Gastroesophageal sphincter (tissue), 4 donors: Measurements from ENCODE around the gene OR10Z1. TPM values are rescaled to one million over a fixed set of nuclear protein-coding genes. Genes with fewer than 3 reads are reported as not detected.

Experiments used
- ATAC-seq: fragments of 150-250 bp; one replicate; pipeline ENCODE4 v1.9.1; 2016; ENCODE audit warnings: mild to moderate bottlenecking, moderate library complexity
- H3K27ac ChIP-seq, 4 donors: fragments of 200-600 bp; sonication (generic) in 3 of 4; 1 replicate in 3 of 4; 2 replicates in 1 of 4; pipeline ENCODE4 v1.5.1; 2016 to 2019
- H3K27me3 ChIP-seq: fragments of 200-600 bp; sonication (generic); one replicate; pipeline ENCODE4 v1.5.1; 2019
- H3K36me3 ChIP-seq, 2 donors: fragments of 200-600 bp; sonication (generic); one replicate each; pipeline ENCODE4 v1.5.1; 2019; ENCODE audit warnings: control low read depth in 1 of 2
- H3K4me1 ChIP-seq, 3 donors: fragments of 200-600 bp; sonication (generic); 1 replicate in 2 of 3; 2 replicates in 1 of 3; pipeline ENCODE4 v1.5.1; 2016 to 2019; ENCODE audit warnings: control low read depth in 2 of 3
- H3K4me3 ChIP-seq, 2 donors: fragments of 200-600 bp; sonication (generic); one replicate each; pipeline ENCODE4 v1.5.1; 2019; ENCODE audit warnings: mild to moderate bottlenecking in 1 of 2, moderate library complexity in 1 of 2
- H3K9me3 ChIP-seq, 3 donors: fragments of 200-600 bp; sonication (generic); one replicate each; pipeline ENCODE4 v1.5.1; 2017 to 2019; ENCODE audit warnings: control low read depth in 2 of 3
- EP300 ChIP-seq: sonication (generic); formaldehyde crosslinking; IDR thresholded peaks from one replicate; pipeline ENCODE4 v1.6.1; 2017; ENCODE audit warnings: antibody characterized with exemption, mild to moderate bottlenecking
- POLR2A ChIP-seq, 2 donors: fragments of 450-650 bp; IDR thresholded peaks; one replicate each; pipeline ENCODE4 v1.6.1; 2017; ENCODE audit warnings: antibody characterized with exemption in 2 of 2, mild to moderate bottlenecking in 2 of 2, moderate library complexity in 1 of 2
- POLR2AphosphoS5 ChIP-seq: sonication (generic); formaldehyde crosslinking; IDR thresholded peaks from one replicate; pipeline ENCODE4 v1.6.1; 2017; ENCODE audit warnings: antibody characterized with exemption
- WGBS, 2 donors: methylation state at CpG; one replicate each; pipeline ENCODE4 v1.1.5; 2018; ENCODE audit warnings: low coverage in 1 of 2; 5-methylcytosine and 5-hydroxymethylcytosine counted together
- total RNA-seq, 4 donors: library from RNA; depleted of rRNA; stranded (reverse); fragments of >200 nt; gene quantifications; one replicate each; pipeline ENCODE4 v1.1.0, GENCODE V29; 2016
- TF ChIP-seq, protein P1 (sequence below), 4 experiments: fragments of 200-600 bp in 2 of 4; fragments of 450-650 bp in 2 of 4; sonication (generic) in 1 of 4; IDR thresholded peaks; one replicate each; pipeline ENCODE4 v1.5.1; 2017 to 2019; ENCODE audit warnings: antibody characterized with exemption in 4 of 4, mild to moderate bottlenecking in 2 of 4, moderate library complexity in 2 of 4

The OR10Z1 gene
- total RNA-seq, 4 donors from 2014 or later = not detected

DNA sequence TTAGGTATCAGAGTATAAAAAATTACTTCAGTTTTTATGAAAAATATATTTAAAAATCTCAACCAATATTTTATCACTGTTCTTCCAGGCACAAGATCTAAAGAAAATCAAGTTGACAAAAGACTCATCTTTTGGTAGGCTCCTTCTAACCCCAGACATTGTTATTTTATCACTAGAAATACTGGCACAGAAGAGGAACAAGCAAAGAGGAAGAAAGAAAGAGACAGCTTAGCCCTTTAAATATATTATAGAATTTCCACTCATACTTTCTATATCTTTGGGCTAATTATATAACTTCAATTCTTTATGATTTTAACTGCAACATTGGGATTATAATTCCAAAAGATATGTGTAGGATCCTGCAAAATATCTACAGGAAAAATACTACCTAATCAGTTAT lies 49.0 kb downstream of the OR10Z1 start:
- H3K4me1 ChIP-seq = no peaks in the 10 kb centered on the region
- no peak overlapping the region for H3K27ac ChIP-seq
- TF ChIP-seq POLR2AphosphoS5 (no peak), EP300 (no peak), POLR2A (IDR thresholded peaks at IDR 0.05) (no peak)
- TF ChIP-seq, protein P1, sequence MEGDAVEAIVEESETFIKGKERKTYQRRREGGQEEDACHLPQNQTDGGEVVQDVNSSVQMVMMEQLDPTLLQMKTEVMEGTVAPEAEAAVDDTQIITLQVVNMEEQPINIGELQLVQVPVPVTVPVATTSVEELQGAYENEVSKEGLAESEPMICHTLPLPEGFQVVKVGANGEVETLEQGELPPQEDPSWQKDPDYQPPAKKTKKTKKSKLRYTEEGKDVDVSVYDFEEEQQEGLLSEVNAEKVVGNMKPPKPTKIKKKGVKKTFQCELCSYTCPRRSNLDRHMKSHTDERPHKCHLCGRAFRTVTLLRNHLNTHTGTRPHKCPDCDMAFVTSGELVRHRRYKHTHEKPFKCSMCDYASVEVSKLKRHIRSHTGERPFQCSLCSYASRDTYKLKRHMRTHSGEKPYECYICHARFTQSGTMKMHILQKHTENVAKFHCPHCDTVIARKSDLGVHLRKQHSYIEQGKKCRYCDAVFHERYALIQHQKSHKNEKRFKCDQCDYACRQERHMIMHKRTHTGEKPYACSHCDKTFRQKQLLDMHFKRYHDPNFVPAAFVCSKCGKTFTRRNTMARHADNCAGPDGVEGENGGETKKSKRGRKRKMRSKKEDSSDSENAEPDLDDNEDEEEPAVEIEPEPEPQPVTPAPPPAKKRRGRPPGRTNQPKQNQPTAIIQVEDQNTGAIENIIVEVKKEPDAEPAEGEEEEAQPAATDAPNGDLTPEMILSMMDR (IDR thresholded peaks at IDR 0.05) = no peak
- H3K4me3 ChIP-seq = no peak overlapping the region
- no peak for ATAC-seq
- H3K9me3 ChIP-seq = no peaks in the 10 kb centered on the region
- H3K36me3 ChIP-seq = no peaks in the 10 kb centered on the region
- no peaks in the 10 kb centered on the region for H3K27me3 ChIP-seq

DNA sequence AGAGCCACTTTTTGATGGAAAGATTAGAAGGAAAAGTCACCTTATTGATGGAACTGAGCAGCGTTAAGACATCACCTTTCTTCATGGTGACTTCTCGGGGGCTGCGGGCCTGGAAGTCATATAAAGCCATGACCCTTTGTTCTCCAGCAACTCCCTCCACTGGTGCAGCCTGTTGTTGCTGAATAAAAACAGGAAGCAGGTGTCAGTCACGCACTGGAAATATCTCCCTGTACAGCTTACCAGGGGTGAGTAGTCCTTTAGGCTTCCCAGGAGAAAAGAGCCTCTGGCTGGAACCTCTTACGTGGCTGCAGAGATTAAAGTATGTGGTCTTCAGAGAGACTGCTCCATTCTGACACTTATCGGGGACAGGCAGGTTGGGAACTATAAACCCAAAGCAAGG lies 49.5 kb downstream of the OR10Z1 start:
- Histone ChIP-seq H3K27ac (no peak overlapping the region), H3K27me3 (no peaks in the 10 kb centered on the region), H3K9me3 (no peaks in the 10 kb centered on the region), H3K36me3 (no peaks in the 10 kb centered on the region), H3K4me1 (no peaks in the 10 kb centered on the region), H3K4me3 (no peak overlapping the region)
- no peak for ATAC-seq
- TF ChIP-seq EP300 (no peak), POLR2A (IDR thresholded peaks at IDR 0.05) (no peak), POLR2AphosphoS5 (no peak)
- TF ChIP-seq, protein P1 (IDR thresholded peaks at IDR 0.05) = no peak
- WGBS, 2 donors = 50 to 64% methylated on average over 6 of the region's 6 CpGs

Other genes starting within 250 kb of the OR10Z1 start
- not detected for gene OR10T2, start 205.8 kb upstream of the OR10Z1 start, total RNA-seq
- not detected for gene OR10K2, start 179.0 kb upstream of the OR10Z1 start, total RNA-seq
- not detected for gene OR10K1, start 143.4 kb upstream of the OR10Z1 start, total RNA-seq
- not detected for gene OR10R2, start 133.0 kb upstream of the OR10Z1 start, total RNA-seq
- gene OR6Y1, start 50.9 kb upstream of the OR10Z1 start, total RNA-seq = not detected
- gene OR6P1, start 34.7 kb upstream of the OR10Z1 start, total RNA-seq = not detected
- gene OR10X1, start 25.4 kb upstream of the OR10Z1 start, total RNA-seq = not detected
- gene SPTA1, start 81.4 kb downstream of the OR10Z1 start, total RNA-seq = under 1 TPM in 2 of 4 donors, not detected in 2; 0.05 to 0.16 TPM
- gene OR6K2, start 95.4 kb downstream of the OR10Z1 start, total RNA-seq = not detected
- under 1 TPM in 1 of 4 donors, not detected in 3; 0.35 TPM for gene OR6K3, start 115.5 kb downstream of the OR10Z1 start, total RNA-seq
- gene OR6K6, start 149.5 kb downstream of the OR10Z1 start, total RNA-seq = not detected
- gene OR6N1, start 166.9 kb downstream of the OR10Z1 start, total RNA-seq = not detected
- not detected for gene OR6N2, start 175.9 kb downstream of the OR10Z1 start, total RNA-seq
- 10 to 100 TPM in 1 of 4 donors, 1 to 10 TPM in 1, under 1 TPM in 1, not detected in 1; 0.73 to 10.5 (median 8.6) TPM for gene MNDA, start 226.1 kb downstream of the OR10Z1 start, total RNA-seq